Measurements from ENCODE around the gene C12orf42.

Gene C12orf42

GRCh38 chr12:103495469-103496456, at the start of gene C12orf42:
C12orf42 (minus strand) TSS chr12:103495968; CDS start chr12:103478426, 17,542 bp downstream.
- no peak within 1 kb of the TSS for H3K4me2 ChIP-seq (ENCODE audit: low read length)
- H3K27me3 ChIP-seq (ENCODE audit: insufficient read depth, low read length) = no peaks in the 10 kb centered on the region
- no peak within 1 kb of the TSS for H3K4me3 ChIP-seq (ENCODE audit: low read depth, low read length, poor library complexity, severe bottlenecking)
- H3F3A ChIP-seq (ENCODE audit: insufficient read depth, low read length) = no peaks in the 10 kb centered on the region
- no peak within 1 kb of the TSS for H3K27ac ChIP-seq (ENCODE audit: low read depth, low read length, poor library complexity, severe bottlenecking)
- H3K9ac ChIP-seq (ENCODE audit: low read length) = no peak within 1 kb of the TSS
- no peaks in the 10 kb centered on the region for H3K9me3 ChIP-seq (ENCODE audit: low read length)
- no peaks in the 10 kb centered on the region for H3K36me3 ChIP-seq (ENCODE audit: insufficient read depth, low read length)
- no peaks in the 10 kb centered on the region for H4K20me1 ChIP-seq (ENCODE audit: insufficient read depth, low read length)
- H2AFZ ChIP-seq (ENCODE audit: low read length) = no peak within 1 kb of the TSS
- no peak for TF ChIP-seq EZH2 (IDR thresholded peaks at IDR 0.05; ENCODE audit: borderline replicate concordance, low read length)
- TF ChIP-seq, protein P1, sequence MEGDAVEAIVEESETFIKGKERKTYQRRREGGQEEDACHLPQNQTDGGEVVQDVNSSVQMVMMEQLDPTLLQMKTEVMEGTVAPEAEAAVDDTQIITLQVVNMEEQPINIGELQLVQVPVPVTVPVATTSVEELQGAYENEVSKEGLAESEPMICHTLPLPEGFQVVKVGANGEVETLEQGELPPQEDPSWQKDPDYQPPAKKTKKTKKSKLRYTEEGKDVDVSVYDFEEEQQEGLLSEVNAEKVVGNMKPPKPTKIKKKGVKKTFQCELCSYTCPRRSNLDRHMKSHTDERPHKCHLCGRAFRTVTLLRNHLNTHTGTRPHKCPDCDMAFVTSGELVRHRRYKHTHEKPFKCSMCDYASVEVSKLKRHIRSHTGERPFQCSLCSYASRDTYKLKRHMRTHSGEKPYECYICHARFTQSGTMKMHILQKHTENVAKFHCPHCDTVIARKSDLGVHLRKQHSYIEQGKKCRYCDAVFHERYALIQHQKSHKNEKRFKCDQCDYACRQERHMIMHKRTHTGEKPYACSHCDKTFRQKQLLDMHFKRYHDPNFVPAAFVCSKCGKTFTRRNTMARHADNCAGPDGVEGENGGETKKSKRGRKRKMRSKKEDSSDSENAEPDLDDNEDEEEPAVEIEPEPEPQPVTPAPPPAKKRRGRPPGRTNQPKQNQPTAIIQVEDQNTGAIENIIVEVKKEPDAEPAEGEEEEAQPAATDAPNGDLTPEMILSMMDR (IDR thresholded peaks at IDR 0.05; ENCODE audit: low read length) = no peak
- H3K79me2 ChIP-seq (ENCODE audit: insufficient read depth, low read length) = no peaks in the 10 kb centered on the region
- no peaks in the 10 kb centered on the region for H3K4me1 ChIP-seq (ENCODE audit: insufficient read depth, low read length, severe bottlenecking)
- H3K9me2 ChIP-seq (ENCODE audit: low read depth, low read length) = no peaks in the 10 kb centered on the region

GRCh38 chr12:103542078-103542477, 46.3 kb upstream of the C12orf42 start:
- Histone ChIP-seq H3K4me3 (ENCODE audit: low read depth, low read length, poor library complexity, severe bottlenecking) (no peak overlapping the region), H4K20me1 (ENCODE audit: insufficient read depth, low read length) (no peaks in the 10 kb centered on the region), H3K9ac (ENCODE audit: low read length) (no peak overlapping the region), H3K27ac (ENCODE audit: low read depth, low read length, poor library complexity, severe bottlenecking) (no peak overlapping the region), H3K36me3 (ENCODE audit: insufficient read depth, low read length) (no peaks in the 10 kb centered on the region), H2AFZ (ENCODE audit: low read length) (no peak overlapping the region), H3K4me1 (ENCODE audit: insufficient read depth, low read length, severe bottlenecking) (no peaks in the 10 kb centered on the region), H3F3A (ENCODE audit: insufficient read depth, low read length) (no peaks in the 10 kb centered on the region), H3K79me2 (ENCODE audit: insufficient read depth, low read length) (no peaks in the 10 kb centered on the region), H3K9me2 (ENCODE audit: low read depth, low read length) (no peaks in the 10 kb centered on the region), H3K4me2 (ENCODE audit: low read length) (no peak overlapping the region), H3K9me3 (ENCODE audit: low read length) (no peaks in the 10 kb centered on the region), H3K27me3 (ENCODE audit: insufficient read depth, low read length) (no peaks in the 10 kb centered on the region)
- no peak for TF ChIP-seq EZH2 (IDR thresholded peaks at IDR 0.05; ENCODE audit: borderline replicate concordance, low read length)
- TF ChIP-seq, protein P1 (IDR thresholded peaks at IDR 0.05; ENCODE audit: low read length) = no peak

DNA sequence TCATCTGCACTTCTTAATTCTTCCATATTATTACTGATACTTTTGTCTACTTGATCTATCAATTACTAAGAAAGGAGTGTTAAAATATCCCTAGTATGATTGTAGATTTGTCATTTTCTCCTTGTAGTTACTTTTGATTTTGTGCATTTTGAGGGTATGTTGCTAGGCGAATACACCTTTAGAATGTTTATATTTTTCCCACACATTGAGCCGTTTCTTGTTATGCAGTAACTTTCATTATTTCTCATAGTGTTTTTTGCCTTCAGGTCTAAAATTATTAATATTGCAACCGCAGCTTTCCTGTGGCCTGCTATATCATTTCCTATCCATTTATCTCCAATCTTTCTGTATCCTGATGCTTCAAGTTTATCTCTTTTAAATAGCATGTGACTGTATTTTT, 44.6 kb upstream of the C12orf42 start:
- H3K4me3 ChIP-seq (ENCODE audit: low read depth, low read length, poor library complexity, severe bottlenecking) = no peak overlapping the region
- no peak overlapping the region for H3K9ac ChIP-seq (ENCODE audit: low read length)
- H3K27me3 ChIP-seq (ENCODE audit: insufficient read depth, low read length) = no peaks in the 10 kb centered on the region
- H3K9me3 ChIP-seq (ENCODE audit: low read length) = no peaks in the 10 kb centered on the region
- TF ChIP-seq, protein P1 (IDR thresholded peaks at IDR 0.05; ENCODE audit: low read length) = no peak
- TF ChIP-seq EZH2 (IDR thresholded peaks at IDR 0.05; ENCODE audit: borderline replicate concordance, low read length) = no peak
- no peak overlapping the region for H2AFZ ChIP-seq (ENCODE audit: low read length)
- H3F3A ChIP-seq (ENCODE audit: insufficient read depth, low read length) = no peaks in the 10 kb centered on the region
- no peaks in the 10 kb centered on the region for H3K9me2 ChIP-seq (ENCODE audit: low read depth, low read length)
- no peaks in the 10 kb centered on the region for H3K4me1 ChIP-seq (ENCODE audit: insufficient read depth, low read length, severe bottlenecking)
- H3K36me3 ChIP-seq (ENCODE audit: insufficient read depth, low read length) = no peaks in the 10 kb centered on the region
- no peaks in the 10 kb centered on the region for H4K20me1 ChIP-seq (ENCODE audit: insufficient read depth, low read length)
- H3K4me2 ChIP-seq (ENCODE audit: low read length) = no peak overlapping the region
- H3K27ac ChIP-seq (ENCODE audit: low read depth, low read length, poor library complexity, severe bottlenecking) = no peak overlapping the region
- no peaks in the 10 kb centered on the region for H3K79me2 ChIP-seq (ENCODE audit: insufficient read depth, low read length)
